SK-N-SH (cell line): Measurements from ENCODE around the gene WDR88. TPM values are rescaled to one million over a fixed set of nuclear protein-coding genes. Genes with fewer than 3 reads are reported as not detected.

Experiments
- CTCF ChIA-PET: fragments of 300-600, 350-600 bp; formaldehyde crosslinking; extraction: SDS; loops from one replicate; lab custom pipeline; 2021; lab: Yijun Ruan, JAX
- POLR2A ChIA-PET: fragments of 350-600 bp; sonication (Branson Sonifier 250); formaldehyde crosslinking; extraction: SDS; loops from one replicate; lab custom pipeline; 2020; ENCODE audit warnings: antibody characterized with exemption, inconsistent platforms; lab: Yijun Ruan, JAX
- DNase-seq: peaks from one replicate; pipeline ENCODE4 v3.0.0; 2012
- H2AFZ ChIP-seq: fragments of 200-600 bp; sonication (generic); 2 replicates; pipeline ENCODE4 v1.8.1; 2016; ENCODE audit warnings: antibody characterized with exemption, mild to moderate bottlenecking, low read depth
- H3F3A ChIP-seq: fragments of 200-600 bp; sonication (generic); replicated peaks from 2 replicates; pipeline ENCODE3; 2016; ENCODE audit warnings: antibody characterized with exemption, mild to moderate bottlenecking; ENCODE audit not compliant: insufficient read depth
- H3K27ac ChIP-seq, 2 experiments: fragments of 200-500 bp in 1 of 2; fragments of 200-600 bp in 1 of 2; sonication (Bioruptor generic) in 1 of 2; sonication (generic), shearing (Covaris generic) in 1 of 2; 2 replicates each; pipeline versions ENCODE4 v1.5.1 to v1.6.1; 2014 to 2016; ENCODE audit warnings: low read depth in 2 of 2, inconsistent platforms in 1 of 2, low read length in 1 of 2, mild to moderate bottlenecking in 1 of 2, mixed read lengths in 1 of 2
- H3K27me3 ChIP-seq: fragments of 200-600 bp; sonication (generic), shearing (Covaris generic); 2 replicates; pipeline ENCODE4 v1.6.1; 2016; ENCODE audit warnings: mixed run types; ENCODE audit not compliant: insufficient read depth
- H3K36me3 ChIP-seq, 2 experiments: fragments of 200-500 bp in 1 of 2; fragments of 200-600 bp in 1 of 2; sonication (Bioruptor generic) in 1 of 2; sonication (generic) in 1 of 2; replicated peaks in 1 of 2; 2 replicates each; pipeline versions ENCODE3 to v1.5.1; 2014 to 2016; ENCODE audit warnings: low read length in 1 of 2, mild to moderate bottlenecking in 1 of 2; ENCODE audit not compliant: insufficient read depth in 2 of 2, control insufficient read depth in 1 of 2
- H3K4me1 ChIP-seq, 2 experiments: fragments of 200-500 bp in 1 of 2; fragments of 200-600 bp in 1 of 2; sonication (Bioruptor generic) in 1 of 2; sonication (generic), shearing (Covaris generic) in 1 of 2; 2 replicates each; pipeline versions ENCODE4 v1.5.1 to v1.6.1; 2014 to 2016; ENCODE audit warnings: low read depth in 1 of 2, low read length in 1 of 2, mixed run types in 1 of 2; ENCODE audit not compliant: insufficient read depth in 2 of 2, control insufficient read depth in 1 of 2
- H3K4me2 ChIP-seq: fragments of 200-600 bp; sonication (generic), shearing (Covaris generic); 2 replicates; pipeline ENCODE4 v1.6.1; 2017; ENCODE audit warnings: mixed run types
- H3K4me3 ChIP-seq, 2 experiments: fragments of 200-500 bp in 1 of 2; fragments of 200-600 bp in 1 of 2; sonication (Bioruptor generic) in 1 of 2; sonication (generic), shearing (Covaris generic) in 1 of 2; 2 replicates each; pipeline versions ENCODE4 v1.5.1 to v1.8.1; 2014 to 2016; ENCODE audit warnings: low read depth in 2 of 2, inconsistent platforms in 1 of 2, low read length in 1 of 2, mild to moderate bottlenecking in 1 of 2, mixed read lengths in 1 of 2, moderate library complexity in 1 of 2
- H3K79me2 ChIP-seq: fragments of 200-600 bp; sonication (generic); 2 replicates; pipeline ENCODE4 v1.8.1; 2017; ENCODE audit warnings: mild to moderate bottlenecking; ENCODE audit not compliant: insufficient read depth
- H3K9ac ChIP-seq: fragments of 200-600 bp; sonication (generic); 2 replicates; pipeline ENCODE4 v1.6.1; 2017; ENCODE audit warnings: mixed run types
- H3K9me2 ChIP-seq: fragments of 200-600 bp; sonication (generic); 2 replicates; pipeline ENCODE4 v1.6.1; 2017; ENCODE audit warnings: mixed run types
- H3K9me3 ChIP-seq: fragments of 200-600 bp; sonication (generic); 2 replicates; pipeline ENCODE4 v1.6.1; 2017; ENCODE audit warnings: mixed run types, mild to moderate bottlenecking, moderate library complexity
- H4K20me1 ChIP-seq: fragments of 200-600 bp; sonication (generic); 2 replicates; pipeline ENCODE4 v1.6.1; 2017; ENCODE audit warnings: mild to moderate bottlenecking, mixed run types; ENCODE audit not compliant: insufficient read depth
- CHD2 ChIP-seq: fragments of 150-350 bp; IDR thresholded peaks from 2 replicates; pipeline ENCODE4 v1.6.1; 2018; ENCODE audit warnings: low read length; ENCODE audit not compliant: partially characterized antibody
- ELF1 ChIP-seq: IDR thresholded peaks from 2 replicates; pipeline ENCODE4 v1.4.0; 2012
- EZH2phosphoT487 ChIP-seq: fragments of 200-600 bp; sonication (generic); IDR thresholded peaks from 2 replicates; pipeline ENCODE4 v1.6.1; 2017; ENCODE audit warnings: low read depth, mixed run types, mild to moderate bottlenecking, antibody characterized with exemption, moderate library complexity, borderline replicate concordance
- FOSL2 ChIP-seq: IDR thresholded peaks from 2 replicates; pipeline ENCODE4 v1.4.0; 2012; ENCODE audit warnings: low read depth, mild to moderate bottlenecking, moderate library complexity, borderline replicate concordance
- FOXJ3 ChIP-seq: sonication (generic); formaldehyde crosslinking; IDR thresholded peaks from 2 replicates; pipeline ENCODE4 v1.5.1; 2020; ENCODE audit warnings: mild to moderate bottlenecking, missing genetic modification reagents
- FOXM1 ChIP-seq: IDR thresholded peaks from 2 replicates; pipeline ENCODE4 v1.4.0; 2012; ENCODE audit warnings: low read depth, mild to moderate bottlenecking
- NFIC ChIP-seq: IDR thresholded peaks from 2 replicates; pipeline ENCODE4 v1.4.0; 2012; ENCODE audit warnings: borderline replicate concordance
- RAD21 ChIP-seq: IDR thresholded peaks from 2 replicates; pipeline ENCODE4 v1.6.1; 2012; ENCODE audit warnings: mild to moderate bottlenecking, low read length
- RFX5 ChIP-seq: IDR thresholded peaks from 2 replicates; pipeline ENCODE4 v1.6.1; 2012; ENCODE audit warnings: mild to moderate bottlenecking, improper control_type of control experiment, low read length
- TAF1 ChIP-seq: IDR thresholded peaks from 2 replicates; pipeline ENCODE4 v1.6.1; 2012; ENCODE audit warnings: low read depth, mild to moderate bottlenecking, low read length, moderate library complexity, borderline replicate concordance
- USF2 ChIP-seq: fragments of 150-350 bp; IDR thresholded peaks from 2 replicates; pipeline ENCODE4 v1.6.1; 2017; ENCODE audit warnings: antibody characterized with exemption, low read length, low read depth, borderline replicate concordance
- WGBS: methylation state at CpG from one replicate; pipeline ENCODE4 v1.1.6; 2017; ENCODE audit warnings: low lambda C conversion rate; 5-methylcytosine and 5-hydroxymethylcytosine counted together
- polyA plus RNA-seq, 3 experiments: library from polyadenylated mRNA; depleted of rRNA; stranded (reverse); fragments of >200 nt; gene quantifications; 2 replicates each; pipeline ENCODE4 v1.2.3, GENCODE V29; 2012
- TF ChIP-seq, protein P1 (sequence below): IDR thresholded peaks from 2 replicates; pipeline ENCODE4 v1.4.0; 2012; ENCODE audit warnings: low read depth, borderline replicate concordance
- TF ChIP-seq, protein P2 (sequence below): IDR thresholded peaks from 2 replicates; pipeline ENCODE4 v1.6.1; 2012; ENCODE audit warnings: mild to moderate bottlenecking, low read depth, low read length, moderate library complexity
- TF ChIP-seq, protein P3 (sequence below): IDR thresholded peaks from 2 replicates; pipeline ENCODE4; 2012

WDR88 gene
- polyA plus RNA-seq, 1 of the 3 experiments (the other 2 are of a cell fraction), result not detected

GRCh38 chr19:33085570-33086128 lies 46.3 kb upstream of the WDR88 start:
- Histone ChIP-seq H3F3A (no peaks in the 10 kb centered on the region), H3K27me3 (no peaks in the 10 kb centered on the region), H3K79me2 (peaks cover 23% of the 10 kb centered on the region), H3K4me2 (no peak overlapping the region), H4K20me1 (no peaks in the 10 kb centered on the region), H2AFZ (no peak overlapping the region)
- no peak for DNase-seq
- TF ChIP-seq, protein P1, sequence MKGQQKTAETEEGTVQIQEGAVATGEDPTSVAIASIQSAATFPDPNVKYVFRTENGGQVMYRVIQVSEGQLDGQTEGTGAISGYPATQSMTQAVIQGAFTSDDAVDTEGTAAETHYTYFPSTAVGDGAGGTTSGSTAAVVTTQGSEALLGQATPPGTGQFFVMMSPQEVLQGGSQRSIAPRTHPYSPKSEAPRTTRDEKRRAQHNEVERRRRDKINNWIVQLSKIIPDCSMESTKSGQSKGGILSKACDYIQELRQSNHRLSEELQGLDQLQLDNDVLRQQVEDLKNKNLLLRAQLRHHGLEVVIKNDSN, result no peak
- TF ChIP-seq FOXM1 (no peak), ELF1 (no peak), TAF1 (no peak)
- TF ChIP-seq, all 33 proteins: peak for 0
- peaks cover 8 to 13% of the 10 kb centered on the region in 2 experiments for H3K36me3 ChIP-seq
- H3K4me3 ChIP-seq, result no peak overlapping the region
- ChIA-PET POLR2A (no interaction called here), CTCF (interaction anchor here (1.0 kb wide), 1 partner anchor 110 kb away, joined by 4 read pairs; no protein-coding TSS in a partner anchor)
- no peak overlapping the region for H3K27ac ChIP-seq
- 94% methylated on average over 2 of the region's 3 CpGs for WGBS
- no peaks in the 10 kb centered on the region for H3K9me3 ChIP-seq
- H3K4me1 ChIP-seq, result peaks cover 6 to 8% of the 10 kb centered on the region in 2 experiments; a peak in 2 of 4 replicates
- H3K9ac ChIP-seq, result no peak overlapping the region
- H3K9me2 ChIP-seq, result no peaks in the 10 kb centered on the region

DNA sequence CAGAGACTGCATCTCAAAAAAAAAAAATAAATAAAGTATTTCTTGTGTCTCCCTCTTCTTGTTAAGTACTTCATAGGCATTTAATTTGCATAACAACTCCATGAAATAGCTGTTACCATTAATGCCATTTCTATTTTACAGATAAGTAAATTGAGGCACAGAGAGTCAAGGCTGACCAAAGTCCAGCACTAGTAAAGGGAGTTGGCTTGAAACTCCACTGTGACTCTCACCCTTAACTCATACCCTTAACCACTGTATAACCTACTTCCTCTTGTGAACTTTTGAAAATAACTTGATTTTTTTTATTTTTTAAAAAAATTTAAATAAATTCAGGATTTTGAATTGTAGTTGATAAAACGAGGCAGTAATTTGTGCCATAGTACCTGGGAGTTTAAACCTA lies 45.0 kb upstream of the WDR88 start:
- Histone ChIP-seq H4K20me1 (no peaks in the 10 kb centered on the region), H3K4me3 (no peak overlapping the region), H3K79me2 (peaks cover 14% of the 10 kb centered on the region), H2AFZ (no peak overlapping the region), H3K4me2 (no peak overlapping the region), H3K27ac (no peak overlapping the region), H3K9me2 (no peaks in the 10 kb centered on the region), H3F3A (no peaks in the 10 kb centered on the region), H3K9me3 (no peaks in the 10 kb centered on the region), H3K27me3 (no peaks in the 10 kb centered on the region), H3K36me3 (peaks cover 8 to 16% of the 10 kb centered on the region in 2 experiments), H3K9ac (no peak overlapping the region), H3K4me1 (peaks cover 3 to 6% of the 10 kb centered on the region in 2 experiments; a peak in 2 of 4 replicates)
- POLR2A ChIA-PET, result no interaction called here
- no peak for DNase-seq
- CTCF ChIA-PET, result interaction anchor here (2.3 kb wide), 1 partner anchor 32 kb away, joined by 10 read pairs; no protein-coding TSS in a partner anchor
- 75% methylated on average over 1 of the region's 1 CpG for WGBS
- TF ChIP-seq FOXJ3 (CRISPR knock-in tag) (no peak), CHD2 (no peak), EZH2phosphoT487 (no peak), RAD21 (no peak), USF2 (no peak), FOSL2 (no peak), NFIC (no peak), RFX5 (no peak)
- TF ChIP-seq, protein P2, sequence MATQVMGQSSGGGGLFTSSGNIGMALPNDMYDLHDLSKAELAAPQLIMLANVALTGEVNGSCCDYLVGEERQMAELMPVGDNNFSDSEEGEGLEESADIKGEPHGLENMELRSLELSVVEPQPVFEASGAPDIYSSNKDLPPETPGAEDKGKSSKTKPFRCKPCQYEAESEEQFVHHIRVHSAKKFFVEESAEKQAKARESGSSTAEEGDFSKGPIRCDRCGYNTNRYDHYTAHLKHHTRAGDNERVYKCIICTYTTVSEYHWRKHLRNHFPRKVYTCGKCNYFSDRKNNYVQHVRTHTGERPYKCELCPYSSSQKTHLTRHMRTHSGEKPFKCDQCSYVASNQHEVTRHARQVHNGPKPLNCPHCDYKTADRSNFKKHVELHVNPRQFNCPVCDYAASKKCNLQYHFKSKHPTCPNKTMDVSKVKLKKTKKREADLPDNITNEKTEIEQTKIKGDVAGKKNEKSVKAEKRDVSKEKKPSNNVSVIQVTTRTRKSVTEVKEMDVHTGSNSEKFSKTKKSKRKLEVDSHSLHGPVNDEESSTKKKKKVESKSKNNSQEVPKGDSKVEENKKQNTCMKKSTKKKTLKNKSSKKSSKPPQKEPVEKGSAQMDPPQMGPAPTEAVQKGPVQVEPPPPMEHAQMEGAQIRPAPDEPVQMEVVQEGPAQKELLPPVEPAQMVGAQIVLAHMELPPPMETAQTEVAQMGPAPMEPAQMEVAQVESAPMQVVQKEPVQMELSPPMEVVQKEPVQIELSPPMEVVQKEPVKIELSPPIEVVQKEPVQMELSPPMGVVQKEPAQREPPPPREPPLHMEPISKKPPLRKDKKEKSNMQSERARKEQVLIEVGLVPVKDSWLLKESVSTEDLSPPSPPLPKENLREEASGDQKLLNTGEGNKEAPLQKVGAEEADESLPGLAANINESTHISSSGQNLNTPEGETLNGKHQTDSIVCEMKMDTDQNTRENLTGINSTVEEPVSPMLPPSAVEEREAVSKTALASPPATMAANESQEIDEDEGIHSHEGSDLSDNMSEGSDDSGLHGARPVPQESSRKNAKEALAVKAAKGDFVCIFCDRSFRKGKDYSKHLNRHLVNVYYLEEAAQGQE, result no peak
- TF ChIP-seq, protein P3, sequence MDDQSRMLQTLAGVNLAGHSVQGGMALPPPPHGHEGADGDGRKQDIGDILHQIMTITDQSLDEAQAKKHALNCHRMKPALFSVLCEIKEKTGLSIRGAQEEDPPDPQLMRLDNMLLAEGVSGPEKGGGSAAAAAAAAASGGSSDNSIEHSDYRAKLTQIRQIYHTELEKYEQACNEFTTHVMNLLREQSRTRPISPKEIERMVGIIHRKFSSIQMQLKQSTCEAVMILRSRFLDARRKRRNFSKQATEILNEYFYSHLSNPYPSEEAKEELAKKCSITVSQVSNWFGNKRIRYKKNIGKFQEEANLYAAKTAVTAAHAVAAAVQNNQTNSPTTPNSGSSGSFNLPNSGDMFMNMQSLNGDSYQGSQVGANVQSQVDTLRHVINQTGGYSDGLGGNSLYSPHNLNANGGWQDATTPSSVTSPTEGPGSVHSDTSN, result no peak
